GM21515 (cell line): ENCODE measurements around the gene RNU1-2.
"Not testable (repeated sequence)": the region's sequence is repeated elsewhere in the genome, so short reads cannot be mapped to it uniquely, and the experiment has no call there.

Experiments used
- ATAC-seq: cut with Tn5 transposase; IDR thresholded peaks from one replicate; pipeline ENCODE4 v1.9.1; 2021; ENCODE audit not compliant: unreplicated experiment

The RNU1-2 gene

GRCh38 chr1:16895598-16896315 lies at the start of gene RNU1-2:
RNU1-2 (plus strand) TSS chr1:16895980.
- ATAC-seq: peak; percentile 98

- not testable (repeated sequence) for ATAC-seq
These were observed 39.6 kb upstream of the RNU1-2 start for GRCh38 chr1:16856201-16856600.

GRCh38 chr1:16859167-16860041 lies 36.4 kb upstream of the RNU1-2 start:
- ATAC-seq: not testable (repeated sequence)

GRCh38 chr1:16860048-16860447 lies 35.7 kb upstream of the RNU1-2 start:
- not testable (repeated sequence) for ATAC-seq

GRCh38 chr1:16861832-16862245 lies 33.9 kb upstream of the RNU1-2 start:
- not testable (repeated sequence) for ATAC-seq

- ATAC-seq: not testable (repeated sequence)
These were observed 33.4 kb upstream of the RNU1-2 start for GRCh38 chr1:16862415-16862814.

GRCh38 chr1:16863024-16863423 lies 32.8 kb upstream of the RNU1-2 start:
- ATAC-seq: not testable (repeated sequence)

- ATAC-seq: not testable (repeated sequence)
These were observed 28.7 kb upstream of the RNU1-2 start for GRCh38 chr1:16866926-16867707.

GRCh38 chr1:16868787-16869186 lies 27.0 kb upstream of the RNU1-2 start:
- ATAC-seq: not testable (repeated sequence)

GRCh38 chr1:16869996-16870395 lies 25.8 kb upstream of the RNU1-2 start:
- not testable (repeated sequence) for ATAC-seq

GRCh38 chr1:16871171-16871570 lies 24.6 kb upstream of the RNU1-2 start:
- not testable (repeated sequence) for ATAC-seq

- not testable (repeated sequence) for ATAC-seq
These were observed 23.4 kb upstream of the RNU1-2 start for GRCh38 chr1:16872152-16873075.

GRCh38 chr1:16873076-16873879 lies 22.5 kb upstream of the RNU1-2 start:
- not testable (repeated sequence) for ATAC-seq

- not testable (repeated sequence) for ATAC-seq
These were observed 20.6 kb upstream of the RNU1-2 start for GRCh38 chr1:16874968-16875765.

- ATAC-seq: not testable (repeated sequence)
These were observed 14.0 kb upstream of the RNU1-2 start for GRCh38 chr1:16881742-16882141.

- ATAC-seq: no peak
These were observed 12.8 kb upstream of the RNU1-2 start for GRCh38 chr1:16882986-16883385.

- ATAC-seq: not testable (repeated sequence)
These were observed 11.3 kb upstream of the RNU1-2 start for GRCh38 chr1:16884487-16884886.

GRCh38 chr1:16886860-16887605 lies 8.7 kb upstream of the RNU1-2 start:
- no peak for ATAC-seq
